GM12865 (cell line): ENCODE data around the gene FRMD6.
"Not testable (repeated sequence)": the region's sequence is repeated elsewhere in the genome, so short reads cannot be mapped to it uniquely, and the experiment has no call there.

Source experiments
- DNase-seq: peaks from one replicate; pipeline ENCODE4 v3.0.0; 2010; ENCODE audit warnings: low read depth
- H3K4me3 ChIP-seq: 2 replicates; pipeline ENCODE4 v1.5.1; 2011; ENCODE audit warnings: mild to moderate bottlenecking, low read depth, low read length, control low read depth
- TF ChIP-seq, protein P1 (sequence below): IDR thresholded peaks from 2 replicates; pipeline ENCODE4 v1.5.1; 2011; ENCODE audit warnings: low read length, control low read depth, low read depth, inconsistent platforms; ENCODE audit not compliant: insufficient read depth; ENCODE audit errors: missing control alignments

FRMD6 gene

DNA sequence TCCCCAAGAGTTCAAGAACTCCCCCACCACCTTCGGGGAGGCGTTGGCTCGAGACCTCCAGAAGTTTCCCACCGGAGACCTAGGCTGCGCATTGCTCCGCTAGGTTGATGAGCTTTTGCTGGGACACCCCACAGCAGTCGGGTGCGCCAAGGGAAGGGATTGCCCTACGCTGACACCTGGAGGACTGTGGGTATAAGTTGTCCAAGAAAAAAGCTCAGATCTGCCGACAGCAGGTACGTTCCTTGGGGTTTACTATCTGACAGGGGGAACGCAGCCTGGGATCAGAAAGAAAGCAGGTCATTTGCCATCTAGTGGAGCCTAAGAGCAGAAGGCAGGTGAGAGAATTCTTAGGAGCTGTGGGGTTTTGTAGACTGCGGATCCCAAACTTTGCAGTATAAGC is 98.8 kb downstream of the FRMD6 start:
- H3K4me3 ChIP-seq, result no peak overlapping the region
- TF ChIP-seq, protein P1, sequence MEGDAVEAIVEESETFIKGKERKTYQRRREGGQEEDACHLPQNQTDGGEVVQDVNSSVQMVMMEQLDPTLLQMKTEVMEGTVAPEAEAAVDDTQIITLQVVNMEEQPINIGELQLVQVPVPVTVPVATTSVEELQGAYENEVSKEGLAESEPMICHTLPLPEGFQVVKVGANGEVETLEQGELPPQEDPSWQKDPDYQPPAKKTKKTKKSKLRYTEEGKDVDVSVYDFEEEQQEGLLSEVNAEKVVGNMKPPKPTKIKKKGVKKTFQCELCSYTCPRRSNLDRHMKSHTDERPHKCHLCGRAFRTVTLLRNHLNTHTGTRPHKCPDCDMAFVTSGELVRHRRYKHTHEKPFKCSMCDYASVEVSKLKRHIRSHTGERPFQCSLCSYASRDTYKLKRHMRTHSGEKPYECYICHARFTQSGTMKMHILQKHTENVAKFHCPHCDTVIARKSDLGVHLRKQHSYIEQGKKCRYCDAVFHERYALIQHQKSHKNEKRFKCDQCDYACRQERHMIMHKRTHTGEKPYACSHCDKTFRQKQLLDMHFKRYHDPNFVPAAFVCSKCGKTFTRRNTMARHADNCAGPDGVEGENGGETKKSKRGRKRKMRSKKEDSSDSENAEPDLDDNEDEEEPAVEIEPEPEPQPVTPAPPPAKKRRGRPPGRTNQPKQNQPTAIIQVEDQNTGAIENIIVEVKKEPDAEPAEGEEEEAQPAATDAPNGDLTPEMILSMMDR, result no peak
- no peak for DNase-seq

DNA sequence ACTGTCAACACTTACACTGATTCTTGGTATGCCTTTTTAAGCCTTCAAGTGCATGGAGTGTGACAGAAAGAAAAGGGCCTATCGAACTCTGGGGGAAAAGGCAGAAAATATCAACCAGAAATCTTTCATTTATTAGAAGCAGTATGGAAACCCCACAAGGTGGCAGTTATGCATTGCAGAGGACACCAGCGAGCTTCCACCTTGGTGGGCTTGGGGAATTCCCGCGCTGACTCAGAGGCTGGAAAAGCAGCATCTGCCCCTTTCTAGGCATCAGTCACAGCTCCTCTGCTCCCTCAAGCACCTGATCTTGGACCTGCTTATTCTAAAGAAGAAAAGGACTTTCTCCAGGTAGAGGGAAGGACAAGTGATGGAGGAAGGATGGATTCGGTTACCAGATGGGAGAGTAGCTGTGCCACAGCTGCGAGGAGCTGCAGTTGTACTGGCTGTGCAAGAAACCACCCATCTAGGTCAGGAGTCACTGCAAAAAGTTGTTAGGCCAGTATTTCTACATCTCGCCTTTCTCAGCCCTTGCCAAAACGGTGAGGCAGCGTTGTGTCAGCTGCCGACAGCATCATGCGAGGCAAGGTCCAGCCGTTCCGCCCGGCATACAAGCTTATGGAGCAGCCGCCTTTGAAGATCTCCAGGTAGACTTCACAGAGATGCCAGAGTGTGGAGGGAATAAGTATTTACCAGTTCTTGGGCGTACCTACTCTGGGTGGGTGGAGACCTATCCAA is 100.1 kb downstream of the FRMD6 start:
- not testable (repeated sequence) for H3K4me3 ChIP-seq, DNase-seq

DNA sequence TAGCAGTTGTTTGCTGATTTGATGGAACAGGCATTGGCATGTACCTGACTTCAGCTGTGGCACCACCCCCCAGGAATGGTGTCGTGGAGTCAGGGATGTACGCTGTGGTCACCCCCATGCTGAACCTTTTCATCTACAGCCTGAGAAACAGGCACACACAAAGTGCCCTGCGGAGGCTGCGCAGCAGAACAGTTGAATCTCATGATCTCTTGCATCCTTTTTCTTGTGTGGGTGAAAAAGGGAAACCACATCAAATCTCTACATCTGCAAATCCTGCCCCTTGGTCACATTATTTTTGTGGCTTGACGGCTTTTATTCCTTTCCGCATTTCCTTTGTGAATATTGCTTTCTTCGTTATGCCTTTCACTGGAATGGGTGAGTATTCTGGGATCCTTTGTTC is 106.0 kb downstream of the FRMD6 start:
- not testable (repeated sequence) for H3K4me3 ChIP-seq, DNase-seq

DNA sequence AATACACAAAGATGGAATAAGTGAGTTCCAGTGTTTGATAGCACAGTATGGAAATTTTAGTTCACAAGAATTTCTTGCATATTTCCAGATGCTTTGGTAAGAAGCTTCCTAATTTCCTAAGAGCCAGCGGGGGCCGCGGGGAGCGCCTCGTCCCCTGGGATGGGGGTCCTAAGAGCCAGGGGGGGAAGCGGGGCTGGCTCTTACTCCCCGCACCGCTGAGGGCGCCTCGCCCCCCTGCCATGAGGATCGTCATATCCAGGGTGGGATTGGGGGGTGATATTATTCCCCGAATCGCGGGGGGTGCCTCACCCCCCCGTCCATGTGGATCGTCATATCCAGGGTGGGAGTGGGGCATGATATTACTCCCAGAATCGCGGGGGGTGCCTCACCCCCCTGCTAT is 108.2 kb downstream of the FRMD6 start:
- no peak overlapping the region for H3K4me3 ChIP-seq
- TF ChIP-seq, protein P1, result no peak

DNA sequence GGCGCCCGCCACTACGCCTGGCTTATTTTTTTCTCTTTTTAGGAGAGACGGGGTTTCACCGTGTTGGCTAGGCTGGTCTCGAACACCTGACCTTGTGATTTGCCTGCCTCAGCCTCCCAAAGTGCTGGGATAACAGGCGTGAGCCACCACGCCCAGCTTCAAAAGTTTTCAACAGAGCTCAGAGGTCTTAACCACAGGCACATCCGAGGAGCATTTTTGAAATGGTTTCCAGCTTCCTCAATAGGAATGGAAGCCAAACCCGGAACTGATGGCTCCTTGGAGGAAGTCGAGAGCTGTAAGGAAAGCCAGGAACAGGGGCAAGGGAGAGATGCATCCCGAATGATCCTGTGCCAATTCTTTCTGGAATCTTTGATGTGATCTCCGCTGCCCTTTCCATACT is 114.0 kb downstream of the FRMD6 start:
- not testable (repeated sequence) for DNase-seq, H3K4me3 ChIP-seq

More for the DNA sequence above, 108.2 kb downstream of the FRMD6 start:
- DNase-seq, result no peak

DNA sequence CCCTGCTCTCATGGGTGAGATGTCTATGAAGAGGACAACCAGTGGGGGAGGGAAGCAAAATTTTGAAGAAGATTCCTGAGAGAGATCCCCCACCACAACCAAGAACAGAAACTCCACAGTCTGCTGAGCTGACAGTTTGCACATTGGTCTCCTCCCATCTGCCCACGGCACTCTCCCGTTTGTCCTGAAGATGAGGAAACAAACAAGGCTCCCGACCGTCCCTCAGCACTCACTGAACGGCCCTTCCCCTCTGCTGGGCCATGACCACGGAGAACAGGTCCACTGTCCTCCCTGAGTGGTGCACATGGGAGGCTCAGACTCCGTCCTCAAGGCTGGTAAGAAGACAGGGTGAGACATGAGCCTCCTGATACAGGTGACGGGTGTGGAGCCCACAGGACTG is 114.9 kb downstream of the FRMD6 start:
- not testable (repeated sequence) for DNase-seq, H3K4me3 ChIP-seq

DNA sequence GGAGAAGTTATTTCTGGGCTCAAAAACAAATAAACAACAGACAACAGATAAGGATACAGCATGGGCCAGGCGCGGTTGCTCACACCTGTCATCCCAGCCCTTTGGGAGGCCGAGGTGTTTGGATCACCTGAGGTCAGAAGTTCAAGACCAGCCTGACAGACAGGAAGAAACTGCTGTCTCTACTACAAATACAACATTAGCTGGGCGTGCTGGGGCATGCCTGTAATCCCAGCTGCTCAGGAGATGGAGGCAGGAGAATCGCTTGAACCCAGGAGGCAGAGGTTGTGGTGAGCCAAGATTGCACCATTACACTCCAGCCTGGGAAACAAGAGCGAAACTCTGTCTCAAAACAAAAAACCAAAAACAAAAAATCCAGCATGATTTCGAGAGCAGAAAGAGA is 117.6 kb downstream of the FRMD6 start:
- not testable (repeated sequence) for DNase-seq, H3K4me3 ChIP-seq

DNA sequence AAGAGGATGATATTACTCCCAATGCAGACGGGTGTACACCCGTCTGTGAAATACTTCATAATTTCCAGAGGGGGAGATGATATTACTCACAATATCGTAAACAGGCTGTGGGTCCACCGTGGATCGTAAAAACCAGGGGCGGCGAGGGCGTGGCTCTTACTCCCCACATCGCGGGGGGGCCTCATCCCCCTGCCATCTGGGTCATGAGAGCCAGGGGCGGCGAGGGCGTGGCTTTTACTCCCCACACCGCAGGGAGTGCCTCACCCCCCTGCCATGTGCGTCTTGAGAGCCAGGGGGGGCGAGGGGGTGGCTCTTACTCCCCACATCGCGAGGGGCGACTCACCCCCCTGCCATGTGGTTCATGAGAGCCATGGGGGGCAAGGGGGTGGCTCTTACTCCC is 122.5 kb downstream of the FRMD6 start:
- H3K4me3 ChIP-seq, result no peak overlapping the region
- DNase-seq, result no peak
- TF ChIP-seq, protein P1, result no peak

DNA sequence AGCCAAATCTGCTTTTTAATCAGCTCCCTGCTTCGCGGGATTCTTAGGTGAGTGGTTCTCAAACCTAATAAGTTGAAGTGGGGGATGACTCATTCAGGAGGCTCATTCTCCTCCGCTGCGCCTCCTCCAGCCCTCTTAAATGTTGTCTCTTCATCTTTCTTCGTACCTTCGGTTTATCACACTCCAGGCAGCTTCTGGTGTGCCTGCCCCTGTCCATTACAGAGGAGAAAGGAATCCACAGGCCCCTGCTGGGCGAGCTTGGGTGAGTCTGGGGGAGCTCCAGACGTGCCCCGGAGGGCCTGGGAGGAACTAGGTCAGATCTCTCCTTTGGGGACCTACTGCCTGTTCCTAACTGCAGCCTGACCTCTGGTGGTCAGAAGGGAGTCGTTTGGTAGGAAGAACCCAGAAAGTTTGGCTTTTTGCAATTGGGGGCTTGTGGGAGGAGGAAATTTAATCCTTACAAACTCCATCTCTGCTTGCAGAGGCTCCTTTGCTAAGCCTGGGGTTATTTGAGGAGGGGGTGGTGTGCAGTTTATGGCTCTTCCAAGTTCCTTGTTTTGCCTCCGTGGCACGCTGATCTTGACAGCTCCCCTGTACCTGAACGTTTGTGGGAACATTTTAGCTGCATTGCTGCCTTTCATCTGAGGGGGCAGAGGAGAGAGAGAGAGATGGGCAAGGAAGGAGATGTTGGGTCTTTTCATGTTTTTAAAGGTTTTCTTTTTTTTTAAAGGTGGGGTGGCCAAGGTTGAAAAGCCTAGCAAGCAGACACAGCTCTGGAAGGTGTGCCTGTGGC is 124.6 kb downstream of the FRMD6 start:
- no peak overlapping the region for H3K4me3 ChIP-seq
- TF ChIP-seq, protein P1, result peak; percentile 66
- peak; percentile 74 for DNase-seq
